ENCODE results near the gene GRIA3. TPM values are rescaled to one million over a fixed set of nuclear protein-coding genes. Genes with fewer than 3 reads are reported as not detected.

GRIA3 gene
- total and polyA plus RNA-seq, 2 experiments from 2014 or later: 1.9 to 2.9 TPM

- H3K4me1 ChIP-seq (ENCODE audit: insufficient read depth): no peaks in the 10 kb centered on the region
- TF ChIP-seq EZH2phosphoT487 (IDR thresholded peaks at IDR 0.05; ENCODE audit: low read depth, severe bottlenecking, unreplicated experiment): no peak
- no peak for TF ChIP-seq CTCF (IDR thresholded peaks at IDR 0.05; ENCODE audit: poor library complexity)
- TF ChIP-seq EZH2 (IDR thresholded peaks at IDR 0.05; ENCODE audit: borderline replicate concordance): no peak
- H3K27ac ChIP-seq: no peak overlapping the region
- 59% methylated on average over 3 of the region's 3 CpGs for WGBS (ENCODE audit: low lambda C conversion rate, missing lambda C conversion rate)
- H3K9me2 ChIP-seq (replicated peaks; ENCODE audit: insufficient read depth): no peaks in the 10 kb centered on the region
- no peak overlapping the region for H2AFZ ChIP-seq
- H3K27me3 ChIP-seq: no peaks in the 10 kb centered on the region
- H3K9me3 ChIP-seq (ENCODE audit: low read depth): no peaks in the 10 kb centered on the region
- H3K4me2 ChIP-seq: no peak overlapping the region
- no peaks in the 10 kb centered on the region for H4K20me1 ChIP-seq (ENCODE audit: insufficient read depth, poor library complexity, severe bottlenecking)
- H3K36me3 ChIP-seq (replicated peaks; ENCODE audit: insufficient read depth, low read depth): no peaks in the 10 kb centered on the region
- no peaks in the 10 kb centered on the region for H3K79me2 ChIP-seq
- H3K4me3 ChIP-seq: no peak overlapping the region
- DNase-seq (ENCODE audit: low spot score): no peak
Observed at GRCh38 chrX:123171781-123172180, 12.3 kb upstream of the GRIA3 start.

DNA sequence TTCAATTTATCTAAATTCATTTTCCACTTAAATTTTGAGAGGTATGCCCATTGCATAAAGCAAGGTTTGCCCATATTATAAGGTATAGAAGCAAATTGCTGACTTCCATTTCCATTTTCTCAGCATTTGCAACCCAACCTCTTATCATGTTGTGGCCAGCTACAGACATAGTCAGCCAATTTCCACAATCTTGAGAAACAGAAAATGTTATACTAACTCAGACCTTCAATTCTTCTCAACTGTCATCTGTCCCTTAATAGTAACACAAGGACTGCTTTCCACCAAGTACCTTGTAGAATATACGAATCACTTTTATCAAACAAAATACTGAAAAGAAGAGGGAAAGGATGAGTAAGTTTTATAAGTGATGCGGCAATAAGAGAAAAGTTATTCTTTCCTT, 11.2 kb upstream of the GRIA3 start:
- Histone ChIP-seq H3K4me1 (ENCODE audit: insufficient read depth) (no peaks in the 10 kb centered on the region), H3K9me2 (replicated peaks; ENCODE audit: insufficient read depth) (no peaks in the 10 kb centered on the region), H3K4me2 (no peak overlapping the region), H3K27ac (no peak overlapping the region), H4K20me1 (ENCODE audit: insufficient read depth, poor library complexity, severe bottlenecking) (no peaks in the 10 kb centered on the region), H3K4me3 (no peak overlapping the region), H2AFZ (no peak overlapping the region), H3K36me3 (replicated peaks; ENCODE audit: insufficient read depth, low read depth) (no peaks in the 10 kb centered on the region), H3K79me2 (no peaks in the 10 kb centered on the region), H3K9me3 (ENCODE audit: low read depth) (no peaks in the 10 kb centered on the region), H3K27me3 (no peaks in the 10 kb centered on the region)
- DNase-seq (ENCODE audit: low spot score): no peak
- TF ChIP-seq EZH2 (IDR thresholded peaks at IDR 0.05; ENCODE audit: borderline replicate concordance) (no peak), CTCF (IDR thresholded peaks at IDR 0.05; ENCODE audit: poor library complexity) (no peak)
- WGBS (ENCODE audit: low lambda C conversion rate, missing lambda C conversion rate): 83% methylated on average over 2 of the region's 2 CpGs

DNA sequence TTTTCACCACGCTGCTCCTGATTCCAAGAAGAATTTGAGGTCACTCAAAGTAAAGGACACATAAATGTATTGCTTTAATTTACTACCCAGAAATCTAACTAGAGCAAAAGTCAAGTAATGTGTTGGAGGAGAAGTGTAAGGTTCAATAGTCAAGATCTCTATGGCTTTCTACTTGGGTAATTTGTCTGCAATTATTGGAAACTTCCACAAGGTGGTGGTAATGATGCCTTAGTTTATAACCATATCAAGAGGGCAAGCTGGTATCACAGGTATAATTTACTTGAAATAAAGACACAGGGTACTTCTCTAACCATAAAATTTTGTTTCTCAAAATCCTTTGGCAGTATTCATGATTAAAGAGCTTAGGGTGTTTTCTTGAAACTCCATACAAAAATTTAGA, 10.2 kb upstream of the GRIA3 start:
- no peak overlapping the region for H3K4me2 ChIP-seq
- H3K9me2 ChIP-seq (replicated peaks; ENCODE audit: insufficient read depth): no peaks in the 10 kb centered on the region
- no peak for DNase-seq (ENCODE audit: low spot score)
- no peaks in the 10 kb centered on the region for H4K20me1 ChIP-seq (ENCODE audit: insufficient read depth, poor library complexity, severe bottlenecking)
- H3K9me3 ChIP-seq (ENCODE audit: low read depth): no peaks in the 10 kb centered on the region
- no peaks in the 10 kb centered on the region for H3K27me3 ChIP-seq
- no peaks in the 10 kb centered on the region for H3K79me2 ChIP-seq
- H2AFZ ChIP-seq: no peak overlapping the region
- no peaks in the 10 kb centered on the region for H3K4me1 ChIP-seq (ENCODE audit: insufficient read depth)
- no peak overlapping the region for H3K27ac ChIP-seq
- 21% methylated on average over 1 of the region's 1 CpG for WGBS (ENCODE audit: low lambda C conversion rate, missing lambda C conversion rate)
- H3K36me3 ChIP-seq (replicated peaks; ENCODE audit: insufficient read depth, low read depth): no peaks in the 10 kb centered on the region
- TF ChIP-seq EZH2 (IDR thresholded peaks at IDR 0.05; ENCODE audit: borderline replicate concordance): no peak
- TF ChIP-seq CTCF (IDR thresholded peaks at IDR 0.05; ENCODE audit: poor library complexity): no peak
- no peak for TF ChIP-seq EZH2phosphoT487 (IDR thresholded peaks at IDR 0.05; ENCODE audit: low read depth, severe bottlenecking, unreplicated experiment)
- H3K4me3 ChIP-seq: no peak overlapping the region
